ENCODE results near the gene DGKD.

GRCh38 chr2:233408366-233409285 lies 54.3 kb downstream of the DGKD start:
- TF ChIP-seq EZH2phosphoT487 (IDR thresholded peaks at IDR 0.05; ENCODE audit: borderline replicate concordance) (no peak), CTCF (conservative IDR thresholded peaks at IDR 0.05; ENCODE audit: low read length) (no peak)

Data from Loucy (cell line).